Thyroid gland (tissue), 4 donors: ENCODE results near the gene SLC9A5. TPM values are rescaled to one million over a fixed set of nuclear protein-coding genes. Genes with fewer than 3 reads are reported as not detected.

ENCODE experiments used
- DNase-seq, 2 donors: peaks; one replicate each; pipeline ENCODE4 v3.0.0-alpha.2; 2019
- H3K27ac ChIP-seq, 3 donors: fragments of 200-600 bp; sonication (generic); 1 replicate in 2 of 3; 2 replicates in 1 of 3; pipeline ENCODE4 v1.5.1; 2016 to 2019; ENCODE audit warnings: mild to moderate bottlenecking in 1 of 3, moderate library complexity in 1 of 3
- H3K27me3 ChIP-seq: fragments of 200-600 bp; sonication (generic); one replicate; pipeline ENCODE4 v1.5.1; 2019
- H3K36me3 ChIP-seq, 2 donors: fragments of 200-600 bp; sonication (generic); one replicate each; pipeline ENCODE4 v1.5.1; 2016 to 2019
- H3K4me1 ChIP-seq, 2 donors: fragments of 200-600 bp; sonication (generic); one replicate each; pipeline ENCODE4 v1.5.1; 2017 to 2019
- H3K4me3 ChIP-seq, 3 donors: fragments of 200-600 bp; sonication (generic); replicated peaks in 1 of 3; 1 replicate in 2 of 3; 2 replicates in 1 of 3; pipeline ENCODE4 v1.5.1; 2016; ENCODE audit warnings: mild to moderate bottlenecking in 1 of 3
- H3K9me3 ChIP-seq: fragments of 200-600 bp; sonication (generic); one replicate; pipeline ENCODE4 v1.5.1; 2017
- CTCF ChIP-seq, 6 experiments: fragments of 200-600 bp in 3 of 6; fragments of 450-650 bp in 3 of 6; sonication (generic) in 3 of 6; IDR thresholded peaks; one replicate each; pipeline ENCODE4 v1.5.1; 2016 to 2019; ENCODE audit warnings: antibody characterized with exemption in 6 of 6, mild to moderate bottlenecking in 2 of 6, inconsistent platforms in 1 of 6, moderate library complexity in 1 of 6
- POLR2A ChIP-seq, 2 donors: fragments of 450-650 bp; IDR thresholded peaks; one replicate each; pipeline ENCODE4 v1.6.1; 2017; ENCODE audit warnings: antibody characterized with exemption in 2 of 2, mild to moderate bottlenecking in 2 of 2, moderate library complexity in 1 of 2
- WGBS, 2 donors: methylation state at CpG; one replicate each; pipeline ENCODE4 v1.1.5; 2017; 5-methylcytosine and 5-hydroxymethylcytosine counted together
- intact Hi-C: fragments of 100-400 bp; cut with DNase I; formaldehyde crosslinking; loops from one replicate; pipeline ENCODE4 v1.15.1; 2023
- total RNA-seq, 4 donors: library from RNA; depleted of rRNA; stranded (reverse); fragments of >200 nt; gene quantifications; one replicate each; pipeline ENCODE4 v1.2.3, GENCODE V29; 2016

The SLC9A5 gene
- total RNA-seq, 4 donors from 2014 or later: 0.56 to 3.0 (median 1.1) TPM

- TF ChIP-seq POLR2A (IDR thresholded peaks at IDR 0.05): no peak
- TF ChIP-seq CTCF (IDR thresholded peaks at IDR 0.05): no peak
- H3K27ac ChIP-seq: no peak overlapping the region
- H3K36me3 ChIP-seq: no peaks in the 10 kb centered on the region
- no peak overlapping the region for H3K4me3 ChIP-seq
- no peaks in the 10 kb centered on the region for H3K4me1 ChIP-seq
- DNase-seq: no peak
- H3K9me3 ChIP-seq: no peaks in the 10 kb centered on the region
- 78 to 83% methylated on average over 8 of the region's 8 CpGs for WGBS, 2 donors
- intact Hi-C loops: no loop called here
- H3K27me3 ChIP-seq: no peaks in the 10 kb centered on the region
Measured at GRCh38 chr16:67209565-67209964, 39.2 kb upstream of the SLC9A5 start.

- H3K36me3 ChIP-seq: no peaks in the 10 kb centered on the region
- no peak overlapping the region for H3K27ac ChIP-seq
- H3K4me1 ChIP-seq: no peaks in the 10 kb centered on the region
- H3K27me3 ChIP-seq: no peaks in the 10 kb centered on the region
- WGBS, 2 donors: 84 to 88% methylated on average over 6 to 7 of the region's 25 CpGs
- DNase-seq: no peak
- intact Hi-C loops: no loop called here
- TF ChIP-seq POLR2A (IDR thresholded peaks at IDR 0.05): no peak
- no peaks in the 10 kb centered on the region for H3K9me3 ChIP-seq
- no peak overlapping the region for H3K4me3 ChIP-seq
Measured at GRCh38 chr16:67210069-67210937, 38.5 kb upstream of the SLC9A5 start.

GRCh38 chr16:67211674-67212073, 37.1 kb upstream of the SLC9A5 start:
- no peaks in the 10 kb centered on the region for H3K36me3 ChIP-seq
- WGBS, 2 donors: 82 to 93% methylated on average over 7 of the region's 7 CpGs
- H3K9me3 ChIP-seq: no peaks in the 10 kb centered on the region
- no peaks in the 10 kb centered on the region for H3K27me3 ChIP-seq
- intact Hi-C loops: no loop called here
- H3K4me1 ChIP-seq: no peaks in the 10 kb centered on the region
- TF ChIP-seq CTCF (IDR thresholded peaks at IDR 0.05) (no peak), POLR2A (IDR thresholded peaks at IDR 0.05) (no peak)
- DNase-seq: no peak
- H3K4me3 ChIP-seq: no peak overlapping the region
- H3K27ac ChIP-seq: no peak overlapping the region

- Histone ChIP-seq H3K4me1 (no peaks in the 10 kb centered on the region), H3K36me3 (no peaks in the 10 kb centered on the region), H3K4me3 (no peak overlapping the region), H3K27ac (no peak overlapping the region), H3K9me3 (no peaks in the 10 kb centered on the region), H3K27me3 (no peaks in the 10 kb centered on the region)
- TF ChIP-seq POLR2A (IDR thresholded peaks at IDR 0.05): no peak
- no peak for TF ChIP-seq CTCF (IDR thresholded peaks at IDR 0.05)
- DNase-seq: no peak
- intact Hi-C loops: no loop called here
Measured at GRCh38 chr16:67212766-67213165, 36.0 kb upstream of the SLC9A5 start.

- H3K27me3 ChIP-seq: no peaks in the 10 kb centered on the region
- intact Hi-C loops: no loop called here
- peak in 1 of 2 donors; percentile 33 for DNase-seq
- TF ChIP-seq CTCF (IDR thresholded peaks at IDR 0.05) (no peak), POLR2A (IDR thresholded peaks at IDR 0.05) (no peak)
- no peak overlapping the region for H3K4me3 ChIP-seq
- 76 to 77% methylated on average over 7 to 8 of the region's 8 CpGs for WGBS, 2 donors
- no peaks in the 10 kb centered on the region for H3K9me3 ChIP-seq
- H3K4me1 ChIP-seq: no peaks in the 10 kb centered on the region
- no peaks in the 10 kb centered on the region for H3K36me3 ChIP-seq
- no peak overlapping the region for H3K27ac ChIP-seq
Measured at GRCh38 chr16:67213197-67214019, 35.4 kb upstream of the SLC9A5 start.
